Tibial nerve (tissue), 4 donors: Measurements from ENCODE around the gene MON1B. TPM values are rescaled to one million over a fixed set of nuclear protein-coding genes. Genes with fewer than 3 reads are reported as not detected.
"Not testable (repeated sequence)": the region's sequence is repeated elsewhere in the genome, so short reads cannot be mapped to it uniquely, and the experiment has no call there.

Experiments
- DNase-seq, 2 donors: peaks; one replicate each; pipeline ENCODE4 v3.0.0-alpha.2; 2019; ENCODE audit warnings: low spot score in 2 of 2
- H3K27ac ChIP-seq, 4 donors: fragments of 200-600 bp; sonication (generic) in 3 of 4; one replicate each; pipeline ENCODE4 v1.5.1; 2017 to 2019; ENCODE audit warnings: mild to moderate bottlenecking in 1 of 4
- H3K27me3 ChIP-seq, 2 donors: fragments of 200-600 bp; sonication (generic) in 1 of 2; one replicate each; pipeline versions ENCODE4 v1.5.1 to v1.6.0; 2017 to 2019
- H3K36me3 ChIP-seq, 3 donors: fragments of 200-600 bp; sonication (generic); one replicate each; pipeline ENCODE4 v1.5.1; 2018 to 2019
- H3K4me1 ChIP-seq, 4 donors: fragments of 200-600 bp; sonication (generic) in 3 of 4; one replicate each; pipeline ENCODE4 v1.5.1; 2017 to 2019
- H3K4me3 ChIP-seq, 4 donors: fragments of 200-600 bp; sonication (generic) in 3 of 4; one replicate each; pipeline ENCODE4 v1.5.1; 2017 to 2019; ENCODE audit warnings: mild to moderate bottlenecking in 1 of 4, moderate library complexity in 1 of 4
- H3K9me3 ChIP-seq, 4 donors: fragments of 200-600 bp; sonication (generic) in 3 of 4; one replicate each; pipeline ENCODE4 v1.5.1; 2017 to 2019
- CTCF ChIP-seq, 5 experiments: fragments of 200-600 bp in 3 of 5; fragments of 450-650 bp in 2 of 5; sonication (generic) in 3 of 5; IDR thresholded peaks; one replicate each; pipeline ENCODE4 v1.5.1; 2016 to 2019; ENCODE audit warnings: antibody characterized with exemption in 5 of 5, mild to moderate bottlenecking in 3 of 5, moderate library complexity in 2 of 5
- EP300 ChIP-seq, 2 donors: sonication (generic); formaldehyde crosslinking; IDR thresholded peaks; one replicate each; pipeline ENCODE4 v1.6.1; 2017; ENCODE audit warnings: antibody characterized with exemption in 2 of 2, mild to moderate bottlenecking in 1 of 2
- POLR2A ChIP-seq, 2 donors: fragments of 450-650 bp; IDR thresholded peaks; one replicate each; pipeline ENCODE4 v1.6.1; 2017; ENCODE audit warnings: antibody characterized with exemption in 2 of 2, mild to moderate bottlenecking in 2 of 2, moderate library complexity in 2 of 2
- WGBS, 2 donors: methylation state at CpG; one replicate each; pipeline ENCODE4 v1.1.5; 2018; 5-methylcytosine and 5-hydroxymethylcytosine counted together
- total RNA-seq, 4 donors: library from RNA; depleted of rRNA; stranded (reverse); fragments of >200 nt; gene quantifications; one replicate each; pipeline ENCODE4 v1.1.0, GENCODE V29; 2016

Gene MON1B
- total RNA-seq, 4 donors from 2014 or later: 30.6 to 38.4 (median 34.0) TPM

GRCh38 chr16:77236063-77236511 is 45.1 kb downstream of the MON1B start:
- Histone ChIP-seq H3K4me1 (peaks cover 0 to 7% (median 0%) of the 10 kb centered on the region in 4 donors), H3K27me3 (peaks cover 0 to 5% of the 10 kb centered on the region in 2 donors), H3K36me3 (no peaks in the 10 kb centered on the region), H3K4me3 (peak overlapping the region in 2 of 4 donors; percentile 8 to 11), H3K27ac (no peak overlapping the region), H3K9me3 (no peaks in the 10 kb centered on the region)
- DNase-seq: peak; percentile 61 to 88
- TF ChIP-seq CTCF (IDR thresholded peaks at IDR 0.05) (peak; percentile 96 to 99 (median 98)), POLR2A (IDR thresholded peaks at IDR 0.05) (no peak), EP300 (IDR thresholded peaks at IDR 0.05) (no peak)
- WGBS, 2 donors: 2 to 3% methylated on average over 15 to 19 of the region's 21 CpGs

- Histone ChIP-seq H3K4me3 (no peak overlapping the region), H3K9me3 (no peaks in the 10 kb centered on the region), H3K27me3 (peaks cover 0 to 5% of the 10 kb centered on the region in 2 donors), H3K4me1 (peaks cover 0 to 7% (median 0%) of the 10 kb centered on the region in 4 donors), H3K27ac (no peak overlapping the region), H3K36me3 (no peaks in the 10 kb centered on the region)
- TF ChIP-seq POLR2A (IDR thresholded peaks at IDR 0.05) (no peak), EP300 (IDR thresholded peaks at IDR 0.05) (no peak), CTCF (IDR thresholded peaks at IDR 0.05) (no peak)
- 85 to 87% methylated on average over 5 of the region's 5 CpGs for WGBS, 2 donors
- DNase-seq: no peak
Observed at GRCh38 chr16:77238593-77238992, 47.6 kb downstream of the MON1B start.

GRCh38 chr16:77242471-77242870 is 51.5 kb downstream of the MON1B start:
- H3K9me3 ChIP-seq, H3K4me1 ChIP-seq, H3K27ac ChIP-seq, DNase-seq, H3K27me3 ChIP-seq, H3K36me3 ChIP-seq, H3K4me3 ChIP-seq: not testable (repeated sequence)
- 94 to 95% methylated on average over 5 of the region's 5 CpGs for WGBS, 2 donors

- WGBS, 2 donors: 61 to 71% methylated on average over 2 of the region's 2 CpGs
- TF ChIP-seq EP300 (IDR thresholded peaks at IDR 0.05) (no peak), POLR2A (IDR thresholded peaks at IDR 0.05) (no peak), CTCF (IDR thresholded peaks at IDR 0.05) (no peak)
- H3K4me3 ChIP-seq: no peak overlapping the region
- no peaks in the 10 kb centered on the region for H3K9me3 ChIP-seq
- no peaks in the 10 kb centered on the region for H3K36me3 ChIP-seq
- H3K27ac ChIP-seq: no peak overlapping the region
- H3K27me3 ChIP-seq: no peaks in the 10 kb centered on the region
- no peak for DNase-seq
- H3K4me1 ChIP-seq: no peaks in the 10 kb centered on the region
Observed at GRCh38 chr16:77246150-77246549, 55.2 kb downstream of the MON1B start.

- Histone ChIP-seq H3K27ac (no peak overlapping the region), H3K27me3 (no peaks in the 10 kb centered on the region), H3K4me1 (no peaks in the 10 kb centered on the region), H3K36me3 (no peaks in the 10 kb centered on the region), H3K4me3 (no peak overlapping the region), H3K9me3 (peaks cover 0 to under 1% (median 0%) of the 10 kb centered on the region in 4 donors)
- TF ChIP-seq EP300 (IDR thresholded peaks at IDR 0.05) (no peak), CTCF (IDR thresholded peaks at IDR 0.05) (no peak), POLR2A (IDR thresholded peaks at IDR 0.05) (no peak)
- WGBS, 2 donors: 61% methylated on average over 4 of the region's 4 CpGs
- no peak for DNase-seq
Observed at GRCh38 chr16:77250400-77250799, 59.4 kb downstream of the MON1B start.

Other genes starting within 250 kb of the MON1B start
- gene SYCE1L, start 8.2 kb downstream of the MON1B start, total RNA-seq: 1 to 10 TPM in 1 of 4 donors, not detected in 3; 4.8 TPM
- under 1 TPM; under 0.01 to 0.60 (median 0.21) TPM for gene ADAMTS18, start 243.8 kb downstream of the MON1B start, total RNA-seq